M059J (cell line): ENCODE data around the gene NCSTN. TPM values are rescaled to one million over a fixed set of nuclear protein-coding genes. Genes with fewer than 3 reads are reported as not detected.

Source experiments
- DNase-seq: peaks from one replicate; pipeline ENCODE4 v3.0.0-alpha.2; 2012; ENCODE audit warnings: low read depth
- total RNA-seq: library from RNA; depleted of rRNA; stranded (reverse); fragments of >200 nt; shearing (Covaris generic); gene quantifications from 2 replicates; pipeline ENCODE4 v1.2.3, GENCODE V29; 2014; rRNA removed

The NCSTN gene
- total RNA-seq, 1 experiment from 2014 or later, result 135 TPM

- no peak for DNase-seq
These were observed 60.9 kb downstream of the NCSTN start for GRCh38 chr1:160404094-160404493.

GRCh38 chr1:160405331-160405877 is 62.2 kb downstream of the NCSTN start:
- DNase-seq, result no peak

GRCh38 chr1:160406131-160406968 is 63.2 kb downstream of the NCSTN start:
- no peak for DNase-seq

- DNase-seq, result peak; percentile 74
These were observed 64.9 kb downstream of the NCSTN start for GRCh38 chr1:160407839-160408801.

Other genes starting within 250 kb of the NCSTN start
- 11.4 and 29.9 TPM in 2 replicates for gene IGSF8, start 244.8 kb upstream of the NCSTN start, total RNA-seq
- gene ATP1A2, start 227.6 kb upstream of the NCSTN start, total RNA-seq, result 0.05 TPM in 1 of 2 replicates, not detected in the other
- gene ATP1A4, start 191.8 kb upstream of the NCSTN start, total RNA-seq, result not detected in 2 replicates
- not detected in 2 replicates for gene CASQ1, start 152.8 kb upstream of the NCSTN start, total RNA-seq
- 217 and 240 TPM in 2 replicates for gene PEA15, start 138.0 kb upstream of the NCSTN start, total RNA-seq
- gene DCAF8, start 80.8 kb upstream of the NCSTN start, total RNA-seq, result 31.1 and 40.6 TPM in 2 replicates
- gene PEX19, start 58.2 kb upstream of the NCSTN start, total RNA-seq, result 60.1 and 97.2 TPM in 2 replicates
- 144 and 227 TPM in 2 replicates for gene COPA, start 133 bp upstream of the NCSTN start, total RNA-seq
- gene NHLH1, start 23.7 kb downstream of the NCSTN start, total RNA-seq, result not detected in 2 replicates
- gene VANGL2, start 57.2 kb downstream of the NCSTN start, total RNA-seq, result 0.27 and 0.34 TPM in 2 replicates
- not detected in 2 replicates for gene SLAMF6, start 179.9 kb downstream of the NCSTN start, total RNA-seq
- gene CD84, start 236.1 kb downstream of the NCSTN start, total RNA-seq, result not detected in 2 replicates